HEK293 (cell line): ENCODE results near the gene TAS2R46.

ENCODE experiments used
- CTCF ChIA-PET: fragments of 350-600 bp; formaldehyde crosslinking; extraction: SDS; loops from one replicate; lab custom pipeline; 2021; ENCODE audit warnings: antibody characterized with exemption; lab: Yijun Ruan, JAX
- POLR2A ChIA-PET: fragments of 300-600 bp; formaldehyde crosslinking; extraction: SDS; loops from one replicate; lab custom pipeline; 2020; ENCODE audit warnings: antibody characterized with exemption, inconsistent platforms; lab: Yijun Ruan, JAX
- H3K27ac ChIP-seq: fragments of 200-500 bp; sonication (Bioruptor generic); 2 replicates; pipeline ENCODE4 v1.5.1; 2014; ENCODE audit warnings: low read depth, low read length, control low read depth, inconsistent platforms; ENCODE audit errors: extremely low read depth
- H3K36me3 ChIP-seq, 2 experiments: fragments of 200-500 bp in 1 of 2; sonication (Bioruptor generic) in 1 of 2; 1 replicate in 1 of 2; 2 replicates in 1 of 2; pipeline ENCODE4 v1.5.1; 2014 to 2017; ENCODE audit warnings: inconsistent platforms in 2 of 2, low read length in 2 of 2; ENCODE audit not compliant: control insufficient read depth in 2 of 2, insufficient read depth in 1 of 2
- H3K4me1 ChIP-seq: fragments of 200-500 bp; sonication (Bioruptor generic); 2 replicates; pipeline ENCODE4 v1.5.1; 2014; ENCODE audit warnings: mild to moderate bottlenecking, low read length, inconsistent platforms; ENCODE audit not compliant: control insufficient read depth, insufficient read depth
- H3K4me3 ChIP-seq: 2 replicates; pipeline ENCODE4 v1.5.1; 2011; ENCODE audit warnings: low read depth, mild to moderate bottlenecking, control low read depth, low read length, moderate library complexity
- H3K9me3 ChIP-seq: fragments of 200-500 bp; sonication (Bioruptor generic); 2 replicates; pipeline ENCODE4 v1.5.1; 2014; ENCODE audit warnings: low read depth, low read length, inconsistent platforms; ENCODE audit not compliant: control insufficient read depth, insufficient read depth
- KLF10 ChIP-seq: fragments of 450-650 bp; IDR thresholded peaks from 2 replicates; pipeline ENCODE4 v1.5.1; 2018; ENCODE audit warnings: missing biosample characterization, mild to moderate bottlenecking, missing genetic modification characterization
- TRIM28 ChIP-seq: IDR thresholded peaks from 2 replicates; pipeline ENCODE4 v1.6.1; 2011; ENCODE audit warnings: low read length, control low read depth, borderline replicate concordance
- ZBTB1 ChIP-seq: fragments of 450-650 bp; formaldehyde crosslinking; IDR thresholded peaks from 2 replicates; pipeline ENCODE4 v1.5.1; 2016; ENCODE audit warnings: missing biosample characterization, missing genetic modification characterization
- ZNF112 ChIP-seq: fragments of 450-650 bp; formaldehyde crosslinking; IDR thresholded peaks from 2 replicates; pipeline ENCODE4 v1.5.0; 2017; ENCODE audit warnings: missing biosample characterization, missing genetic modification characterization
- ZNF133 ChIP-seq: fragments of 450-650 bp; formaldehyde crosslinking; IDR thresholded peaks from 2 replicates; pipeline ENCODE4 v1.5.1; 2016; ENCODE audit warnings: missing biosample characterization, missing genetic modification characterization
- ZNF157 ChIP-seq: fragments of 450-650 bp; formaldehyde crosslinking; IDR thresholded peaks from 2 replicates; pipeline ENCODE4 v1.5.1; 2016; ENCODE audit warnings: missing biosample characterization, missing genetic modification characterization
- ZNF221 ChIP-seq: fragments of 450-650 bp; formaldehyde crosslinking; IDR thresholded peaks from 2 replicates; pipeline ENCODE4 v1.5.1; 2017; ENCODE audit warnings: missing biosample characterization, missing genetic modification characterization, borderline replicate concordance
- ZNF366 ChIP-seq: fragments of 450-650 bp; formaldehyde crosslinking; conservative IDR thresholded peaks from 2 replicates; pipeline ENCODE4 v1.5.1; 2016; ENCODE audit warnings: missing biosample characterization, missing genetic modification characterization
- ZNF510 ChIP-seq: fragments of 450-650 bp; formaldehyde crosslinking; IDR thresholded peaks from 2 replicates; pipeline ENCODE4 v1.5.1; 2018; ENCODE audit warnings: mild to moderate bottlenecking, missing genetic modification characterization, missing biosample characterization; ENCODE audit not compliant: insufficient replicate concordance
- ZNF514 ChIP-seq: fragments of 450-650 bp; formaldehyde crosslinking; IDR thresholded peaks from 2 replicates; pipeline ENCODE4 v1.5.1; 2016; ENCODE audit warnings: missing biosample characterization, missing genetic modification characterization
- ZNF621 ChIP-seq: fragments of 450-650 bp; formaldehyde crosslinking; IDR thresholded peaks from 2 replicates; pipeline ENCODE4 v1.5.1; 2017; ENCODE audit warnings: missing biosample characterization, missing genetic modification characterization
- ZNF623 ChIP-seq: fragments of 450-650 bp; formaldehyde crosslinking; IDR thresholded peaks from 2 replicates; pipeline ENCODE4 v1.5.1; 2016; ENCODE audit warnings: missing biosample characterization, missing genetic modification characterization
- ZNF654 ChIP-seq: fragments of 450-650 bp; formaldehyde crosslinking; IDR thresholded peaks from 2 replicates; pipeline ENCODE4 v1.5.1; 2016; ENCODE audit warnings: low read depth, missing biosample characterization, missing genetic modification characterization
- ZNF747 ChIP-seq: fragments of 450-650 bp; formaldehyde crosslinking; IDR thresholded peaks from 2 replicates; pipeline ENCODE4 v1.5.1; 2016; ENCODE audit warnings: missing biosample characterization, missing genetic modification characterization
- ZNF791 ChIP-seq: fragments of 450-650 bp; formaldehyde crosslinking; IDR thresholded peaks from 2 replicates; pipeline ENCODE4 v1.5.1; 2016; ENCODE audit warnings: missing biosample characterization, missing genetic modification characterization
- ZNF792 ChIP-seq: fragments of 450-650 bp; formaldehyde crosslinking; IDR thresholded peaks from 2 replicates; pipeline ENCODE4 v1.5.1; 2016; ENCODE audit warnings: missing biosample characterization, missing genetic modification characterization
- TF ChIP-seq, protein P1 (sequence below): fragments of 450-650 bp; formaldehyde crosslinking; IDR thresholded peaks from 2 replicates; pipeline ENCODE4 v1.5.1; 2017; ENCODE audit warnings: missing biosample characterization, missing genetic modification characterization
- TF ChIP-seq, protein P2 (sequence below): fragments of 450-650 bp; IDR thresholded peaks from 2 replicates; pipeline ENCODE4 v1.5.1; 2018; ENCODE audit warnings: missing biosample characterization, missing genetic modification characterization
- TF ChIP-seq, protein P3 (sequence below): fragments of 450-650 bp; formaldehyde crosslinking; IDR thresholded peaks from 2 replicates; pipeline ENCODE4 v1.5.1; 2016; ENCODE audit warnings: missing biosample characterization, missing genetic modification characterization
- TF ChIP-seq, protein P4 (sequence below): fragments of 450-650 bp; formaldehyde crosslinking; IDR thresholded peaks from 2 replicates; pipeline ENCODE4 v1.5.1; 2016; ENCODE audit warnings: missing biosample characterization, missing genetic modification characterization
- TF ChIP-seq, protein P5 (sequence below): fragments of 450-650 bp; formaldehyde crosslinking; conservative IDR thresholded peaks from 2 replicates; pipeline ENCODE4 v1.5.1; 2016; ENCODE audit warnings: low read depth, missing biosample characterization, missing genetic modification characterization

The TAS2R46 gene

DNA sequence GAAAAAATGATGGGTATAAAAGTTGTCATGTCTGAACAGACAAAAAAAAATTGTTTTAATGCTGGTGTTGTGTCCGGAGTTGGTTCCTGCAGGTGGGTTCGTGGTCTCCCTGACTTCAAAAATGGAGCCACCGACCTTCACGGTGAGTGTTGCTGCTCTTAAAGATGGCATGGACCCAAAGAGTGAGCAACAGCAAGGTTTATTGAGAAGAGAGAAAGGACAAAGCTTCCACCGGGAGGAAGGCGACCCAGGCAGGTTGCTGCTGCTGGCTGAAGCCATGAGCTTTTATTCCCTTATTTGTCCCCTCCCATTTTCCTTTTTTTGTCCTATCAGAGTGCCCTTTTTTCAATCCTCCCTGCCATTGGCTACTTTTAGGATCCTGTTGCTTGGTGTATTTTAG is 30.8 kb downstream of the TAS2R46 start, which contains the start of gene TAS2R31 (continued):
- TF ChIP-seq, protein P1, sequence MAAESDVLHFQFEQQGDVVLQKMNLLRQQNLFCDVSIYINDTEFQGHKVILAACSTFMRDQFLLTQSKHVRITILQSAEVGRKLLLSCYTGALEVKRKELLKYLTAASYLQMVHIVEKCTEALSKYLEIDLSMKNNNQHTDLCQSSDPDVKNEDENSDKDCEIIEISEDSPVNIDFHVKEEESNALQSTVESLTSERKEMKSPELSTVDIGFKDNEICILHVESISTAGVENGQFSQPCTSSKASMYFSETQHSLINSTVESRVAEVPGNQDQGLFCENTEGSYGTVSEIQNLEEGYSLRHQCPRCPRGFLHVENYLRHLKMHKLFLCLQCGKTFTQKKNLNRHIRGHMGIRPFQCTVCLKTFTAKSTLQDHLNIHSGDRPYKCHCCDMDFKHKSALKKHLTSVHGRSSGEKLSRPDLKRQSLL, result no peak
- TF ChIP-seq ZNF133 (tag by site-specific recombination), result no peak

DNA sequence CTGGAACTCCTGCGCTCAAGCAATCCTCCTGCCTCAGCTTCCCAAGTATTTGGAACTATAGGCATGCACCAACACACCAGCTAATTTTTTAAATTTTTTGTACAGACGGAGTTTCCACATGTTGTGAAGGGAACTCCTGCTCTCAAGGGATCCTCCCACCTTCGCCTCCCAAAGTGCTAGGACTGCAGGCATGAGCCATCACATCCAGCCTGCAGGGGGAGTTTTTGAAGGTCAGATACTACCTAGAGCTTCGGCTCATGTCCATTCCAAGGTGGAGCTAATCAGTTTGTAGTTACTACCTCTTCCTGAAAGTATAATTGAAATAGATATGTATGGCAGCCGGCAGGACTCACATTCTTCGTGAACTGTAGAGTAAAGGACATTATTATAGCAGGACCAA is 36.0 kb downstream of the TAS2R46 start:
- H3K27ac ChIP-seq, result no peak overlapping the region
- TF ChIP-seq ZNF514 (tag by site-specific recombination), result no peak
- no peak for TF ChIP-seq ZNF366 (tag by site-specific recombination)
- TF ChIP-seq KLF10 (tag by site-specific recombination), result no peak
- TF ChIP-seq, protein P2, sequence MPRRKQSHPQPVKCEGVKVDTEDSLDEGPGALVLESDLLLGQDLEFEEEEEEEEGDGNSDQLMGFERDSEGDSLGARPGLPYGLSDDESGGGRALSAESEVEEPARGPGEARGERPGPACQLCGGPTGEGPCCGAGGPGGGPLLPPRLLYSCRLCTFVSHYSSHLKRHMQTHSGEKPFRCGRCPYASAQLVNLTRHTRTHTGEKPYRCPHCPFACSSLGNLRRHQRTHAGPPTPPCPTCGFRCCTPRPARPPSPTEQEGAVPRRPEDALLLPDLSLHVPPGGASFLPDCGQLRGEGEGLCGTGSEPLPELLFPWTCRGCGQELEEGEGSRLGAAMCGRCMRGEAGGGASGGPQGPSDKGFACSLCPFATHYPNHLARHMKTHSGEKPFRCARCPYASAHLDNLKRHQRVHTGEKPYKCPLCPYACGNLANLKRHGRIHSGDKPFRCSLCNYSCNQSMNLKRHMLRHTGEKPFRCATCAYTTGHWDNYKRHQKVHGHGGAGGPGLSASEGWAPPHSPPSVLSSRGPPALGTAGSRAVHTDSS (tag by site-specific recombination), result no peak
- no peak for TF ChIP-seq ZNF157 (tag by site-specific recombination)
- no peak for TF ChIP-seq ZNF792 (tag by site-specific recombination)
- no peak for TF ChIP-seq ZNF623
- TF ChIP-seq, protein P3, sequence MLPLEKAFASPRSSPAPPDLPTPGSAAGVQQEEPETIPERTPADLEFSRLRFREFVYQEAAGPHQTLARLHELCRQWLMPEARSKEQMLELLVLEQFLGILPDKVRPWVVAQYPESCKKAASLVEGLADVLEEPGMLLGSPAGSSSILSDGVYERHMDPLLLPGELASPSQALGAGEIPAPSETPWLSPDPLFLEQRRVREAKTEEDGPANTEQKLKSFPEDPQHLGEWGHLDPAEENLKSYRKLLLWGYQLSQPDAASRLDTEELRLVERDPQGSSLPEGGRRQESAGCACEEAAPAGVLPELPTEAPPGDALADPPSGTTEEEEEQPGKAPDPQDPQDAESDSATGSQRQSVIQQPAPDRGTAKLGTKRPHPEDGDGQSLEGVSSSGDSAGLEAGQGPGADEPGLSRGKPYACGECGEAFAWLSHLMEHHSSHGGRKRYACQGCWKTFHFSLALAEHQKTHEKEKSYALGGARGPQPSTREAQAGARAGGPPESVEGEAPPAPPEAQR (tag by site-specific recombination), result no peak
- TF ChIP-seq ZNF112 (tag by site-specific recombination), result no peak
- TF ChIP-seq ZNF510 (tag by site-specific recombination), result no peak
- TF ChIP-seq TRIM28, result no peak
- no peak for TF ChIP-seq ZBTB1 (tag by site-specific recombination)
- TF ChIP-seq, all 188 proteins: peak for 0
- CTCF ChIA-PET, result interaction anchor here (0.8 kb wide), 1 partner anchor 117 kb away, joined by 3 read pairs; the partner anchor contains the start of gene TAS2R13
- POLR2A ChIA-PET, result no interaction called here
- Histone ChIP-seq H3K4me3 (no peak overlapping the region), H3K9me3 (no peaks in the 10 kb centered on the region), H3K36me3 (peaks cover 0 to 7% of the 10 kb centered on the region in 2 experiments; a peak in 2 of 3 replicates), H3K4me1 (no peaks in the 10 kb centered on the region)

DNA sequence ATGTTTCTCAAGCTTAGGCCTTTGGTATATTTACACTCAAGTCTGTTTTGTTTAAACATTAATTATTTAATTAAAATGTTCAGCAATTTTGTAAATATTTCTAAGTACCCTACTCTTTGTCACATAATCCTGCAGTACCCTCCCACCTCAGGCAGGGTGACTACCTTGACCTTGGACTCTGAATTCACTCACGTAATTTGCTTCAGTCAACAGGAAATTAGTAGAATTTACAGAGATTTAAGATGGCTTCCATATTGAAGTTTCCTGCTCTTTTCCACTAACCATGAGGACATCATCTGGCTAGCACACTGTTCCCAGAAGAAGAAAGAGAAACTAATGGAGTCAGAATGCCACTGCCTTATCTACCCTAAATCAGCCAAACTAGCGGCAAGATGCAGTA is 38.7 kb downstream of the TAS2R46 start:
- Histone ChIP-seq H3K9me3 (no peaks in the 10 kb centered on the region), H3K36me3 (peaks cover 0 to 7% of the 10 kb centered on the region in 2 experiments; a peak in 2 of 3 replicates), H3K4me3 (no peak overlapping the region), H3K4me1 (no peaks in the 10 kb centered on the region), H3K27ac (no peak overlapping the region)
- CTCF ChIA-PET, result interaction anchor here (0.9 kb wide), 1 partner anchor 10 kb away, joined by 3 read pairs; no protein-coding TSS in a partner anchor
- TF ChIP-seq ZNF112 (tag by site-specific recombination) (no peak), ZNF654 (tag by site-specific recombination) (no peak), ZNF621 (tag by site-specific recombination) (no peak), ZNF221 (tag by site-specific recombination) (no peak), ZNF747 (tag by site-specific recombination) (no peak), ZNF791 (tag by site-specific recombination) (no peak)
- TF ChIP-seq, protein P4, sequence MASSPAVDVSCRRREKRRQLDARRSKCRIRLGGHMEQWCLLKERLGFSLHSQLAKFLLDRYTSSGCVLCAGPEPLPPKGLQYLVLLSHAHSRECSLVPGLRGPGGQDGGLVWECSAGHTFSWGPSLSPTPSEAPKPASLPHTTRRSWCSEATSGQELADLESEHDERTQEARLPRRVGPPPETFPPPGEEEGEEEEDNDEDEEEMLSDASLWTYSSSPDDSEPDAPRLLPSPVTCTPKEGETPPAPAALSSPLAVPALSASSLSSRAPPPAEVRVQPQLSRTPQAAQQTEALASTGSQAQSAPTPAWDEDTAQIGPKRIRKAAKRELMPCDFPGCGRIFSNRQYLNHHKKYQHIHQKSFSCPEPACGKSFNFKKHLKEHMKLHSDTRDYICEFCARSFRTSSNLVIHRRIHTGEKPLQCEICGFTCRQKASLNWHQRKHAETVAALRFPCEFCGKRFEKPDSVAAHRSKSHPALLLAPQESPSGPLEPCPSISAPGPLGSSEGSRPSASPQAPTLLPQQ (tag by site-specific recombination), result no peak
- TF ChIP-seq, protein P5, sequence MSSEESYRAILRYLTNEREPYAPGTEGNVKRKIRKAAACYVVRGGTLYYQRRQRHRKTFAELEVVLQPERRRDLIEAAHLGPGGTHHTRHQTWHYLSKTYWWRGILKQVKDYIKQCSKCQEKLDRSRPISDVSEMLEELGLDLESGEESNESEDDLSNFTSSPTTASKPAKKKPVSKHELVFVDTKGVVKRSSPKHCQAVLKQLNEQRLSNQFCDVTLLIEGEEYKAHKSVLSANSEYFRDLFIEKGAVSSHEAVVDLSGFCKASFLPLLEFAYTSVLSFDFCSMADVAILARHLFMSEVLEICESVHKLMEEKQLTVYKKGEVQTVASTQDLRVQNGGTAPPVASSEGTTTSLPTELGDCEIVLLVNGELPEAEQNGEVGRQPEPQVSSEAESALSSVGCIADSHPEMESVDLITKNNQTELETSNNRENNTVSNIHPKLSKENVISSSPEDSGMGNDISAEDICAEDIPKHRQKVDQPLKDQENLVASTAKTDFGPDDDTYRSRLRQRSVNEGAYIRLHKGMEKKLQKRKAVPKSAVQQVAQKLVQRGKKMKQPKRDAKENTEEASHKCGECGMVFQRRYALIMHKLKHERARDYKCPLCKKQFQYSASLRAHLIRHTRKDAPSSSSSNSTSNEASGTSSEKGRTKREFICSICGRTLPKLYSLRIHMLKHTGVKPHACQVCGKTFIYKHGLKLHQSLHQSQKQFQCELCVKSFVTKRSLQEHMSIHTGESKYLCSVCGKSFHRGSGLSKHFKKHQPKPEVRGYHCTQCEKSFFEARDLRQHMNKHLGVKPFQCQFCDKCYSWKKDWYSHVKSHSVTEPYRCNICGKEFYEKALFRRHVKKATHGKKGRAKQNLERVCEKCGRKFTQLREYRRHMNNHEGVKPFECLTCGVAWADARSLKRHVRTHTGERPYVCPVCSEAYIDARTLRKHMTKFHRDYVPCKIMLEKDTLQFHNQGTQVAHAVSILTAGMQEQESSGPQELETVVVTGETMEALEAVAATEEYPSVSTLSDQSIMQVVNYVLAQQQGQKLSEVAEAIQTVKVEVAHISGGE, result no peak
- TF ChIP-seq, all 188 proteins: peak for 0
- POLR2A ChIA-PET, result no interaction called here
